MM.1S (cell line): ENCODE results near the gene RPL34.

ENCODE experiments used
- DNase-seq: peaks from one replicate; pipeline ENCODE4 v3.0.0-alpha.2; 2015
- H2AFZ ChIP-seq: fragments of 300-600 bp; sonication (generic); 2 replicates; pipeline ENCODE4 v1.6.0; 2016; ENCODE audit warnings: antibody characterized with exemption, low read length
- H3F3A ChIP-seq: fragments of 300-600 bp; sonication (generic); 2 replicates; pipeline ENCODE4 v1.6.1; 2016; ENCODE audit warnings: mild to moderate bottlenecking, antibody characterized with exemption, low read length, moderate library complexity, mixed read lengths; ENCODE audit not compliant: insufficient read depth
- H3K27ac ChIP-seq: fragments of 300-600 bp; sonication (generic); 2 replicates; pipeline ENCODE4 v1.5.1; 2016; ENCODE audit warnings: mild to moderate bottlenecking, low read length
- H3K27me3 ChIP-seq: fragments of 300-600 bp; sonication (generic); replicated peaks from 2 replicates; pipeline ENCODE4 v1.6.0; 2016; ENCODE audit warnings: low read length; ENCODE audit not compliant: insufficient read depth
- H3K36me3 ChIP-seq: fragments of 300-600 bp; sonication (generic); replicated peaks from 2 replicates; pipeline ENCODE4 v1.6.1; 2016; ENCODE audit warnings: mild to moderate bottlenecking, low read length, mixed read lengths; ENCODE audit not compliant: insufficient read depth
- H3K4me1 ChIP-seq: fragments of 300-600 bp; sonication (generic); 2 replicates; pipeline ENCODE4 v1.6.1; 2016; ENCODE audit warnings: low read length, mixed read lengths
- H3K4me2 ChIP-seq: fragments of 300-600 bp; sonication (generic); 2 replicates; pipeline ENCODE4 v1.6.0; 2016; ENCODE audit warnings: low read depth, low read length
- H3K4me3 ChIP-seq: fragments of 300-600 bp; sonication (generic); 2 replicates; pipeline ENCODE4 v1.5.1; 2016; ENCODE audit warnings: low read length, mixed read lengths
- H3K79me2 ChIP-seq: fragments of 300-600 bp; sonication (generic); 2 replicates; pipeline ENCODE4 v1.6.1; 2016; ENCODE audit warnings: mixed run types, low read length, mixed read lengths
- H3K9ac ChIP-seq: fragments of 300-600 bp; sonication (generic); 2 replicates; pipeline ENCODE4 v1.6.1; 2016; ENCODE audit warnings: low read length, mixed read lengths
- H3K9me2 ChIP-seq: fragments of 300-600 bp; sonication (generic); replicated peaks from 2 replicates; pipeline ENCODE4 v1.6.1; 2016; ENCODE audit warnings: mild to moderate bottlenecking, low read length, mixed read lengths; ENCODE audit not compliant: insufficient read depth
- H3K9me3 ChIP-seq: fragments of 300-600 bp; sonication (generic); replicated peaks from 2 replicates; pipeline ENCODE4 v1.6.1; 2016; ENCODE audit warnings: mild to moderate bottlenecking, low read length, mixed read lengths; ENCODE audit not compliant: insufficient read depth
- H4K20me1 ChIP-seq: fragments of 300-600 bp; sonication (generic); 2 replicates; pipeline ENCODE4 v1.6.1; 2016; ENCODE audit warnings: mild to moderate bottlenecking, low read length, moderate library complexity, mixed read lengths; ENCODE audit not compliant: insufficient read depth
- EZH2 ChIP-seq: fragments of 300-600 bp; sonication (generic); optimal IDR thresholded peaks from 2 replicates; pipeline ENCODE3; 2017; ENCODE audit warnings: low read depth, mild to moderate bottlenecking, antibody characterized with exemption, low read length, mixed read lengths
- EZH2phosphoT487 ChIP-seq: fragments of 300-600 bp; sonication (generic); IDR thresholded peaks from 2 replicates; pipeline ENCODE4 v1.6.1; 2018; ENCODE audit warnings: antibody characterized with exemption, low read length
- TF ChIP-seq, protein P1 (sequence below): fragments of 300-600 bp; sonication (generic); IDR thresholded peaks from 2 replicates; pipeline ENCODE4 v1.5.1; 2016; ENCODE audit warnings: antibody characterized with exemption, low read length, mixed read lengths

The RPL34 gene

DNA sequence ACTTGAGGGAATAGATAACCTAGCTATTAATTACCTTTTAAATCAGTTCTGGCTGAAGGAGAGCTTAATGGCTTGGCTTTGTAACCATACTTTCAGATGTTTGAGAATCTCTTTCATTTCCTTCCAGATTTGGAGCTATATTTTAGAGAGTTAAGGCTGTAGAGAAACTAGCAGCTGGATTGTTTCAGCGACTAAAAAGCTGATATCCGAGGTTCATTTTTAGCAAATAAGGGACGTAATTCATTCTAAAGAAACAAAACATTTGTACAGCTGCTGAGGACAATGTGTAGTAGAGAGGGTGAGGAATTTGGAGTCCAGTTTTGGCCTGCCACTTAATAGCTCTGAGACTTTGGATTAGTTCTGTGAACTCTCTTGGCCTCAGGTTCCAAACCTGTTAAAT is 42.3 kb downstream of the RPL34 start:
- Histone ChIP-seq H3K27ac (peak overlapping the region; percentile 42; the same call in 1 of the 2 replicates), H4K20me1 (no peaks in the 10 kb centered on the region), H3K27me3 (no peaks in the 10 kb centered on the region), H3K9me3 (no peaks in the 10 kb centered on the region), H2AFZ (no peak overlapping the region), H3K36me3 (peaks cover 3% of the 10 kb centered on the region; the same call in 1 of the 2 replicates), H3K4me1 (0 out of 2 replicates have a peak, but pooled peaks cover 10% of the 10 kb centered on the region), H3K9me2 (no peaks in the 10 kb centered on the region), H3K79me2 (peaks cover 22% of the 10 kb centered on the region), H3K9ac (no peak overlapping the region), H3K4me2 (0 out of 2 replicates have a peak overlapping the region, but pooled peaks have one; percentile 11), H3K4me3 (no peak overlapping the region), H3F3A (peaks cover 17% of the 10 kb centered on the region)
- no peak for TF ChIP-seq EZH2phosphoT487
- TF ChIP-seq EZH2 = no peak
- TF ChIP-seq, protein P1, sequence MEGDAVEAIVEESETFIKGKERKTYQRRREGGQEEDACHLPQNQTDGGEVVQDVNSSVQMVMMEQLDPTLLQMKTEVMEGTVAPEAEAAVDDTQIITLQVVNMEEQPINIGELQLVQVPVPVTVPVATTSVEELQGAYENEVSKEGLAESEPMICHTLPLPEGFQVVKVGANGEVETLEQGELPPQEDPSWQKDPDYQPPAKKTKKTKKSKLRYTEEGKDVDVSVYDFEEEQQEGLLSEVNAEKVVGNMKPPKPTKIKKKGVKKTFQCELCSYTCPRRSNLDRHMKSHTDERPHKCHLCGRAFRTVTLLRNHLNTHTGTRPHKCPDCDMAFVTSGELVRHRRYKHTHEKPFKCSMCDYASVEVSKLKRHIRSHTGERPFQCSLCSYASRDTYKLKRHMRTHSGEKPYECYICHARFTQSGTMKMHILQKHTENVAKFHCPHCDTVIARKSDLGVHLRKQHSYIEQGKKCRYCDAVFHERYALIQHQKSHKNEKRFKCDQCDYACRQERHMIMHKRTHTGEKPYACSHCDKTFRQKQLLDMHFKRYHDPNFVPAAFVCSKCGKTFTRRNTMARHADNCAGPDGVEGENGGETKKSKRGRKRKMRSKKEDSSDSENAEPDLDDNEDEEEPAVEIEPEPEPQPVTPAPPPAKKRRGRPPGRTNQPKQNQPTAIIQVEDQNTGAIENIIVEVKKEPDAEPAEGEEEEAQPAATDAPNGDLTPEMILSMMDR = no peak
- peak; percentile 15 for DNase-seq

DNA sequence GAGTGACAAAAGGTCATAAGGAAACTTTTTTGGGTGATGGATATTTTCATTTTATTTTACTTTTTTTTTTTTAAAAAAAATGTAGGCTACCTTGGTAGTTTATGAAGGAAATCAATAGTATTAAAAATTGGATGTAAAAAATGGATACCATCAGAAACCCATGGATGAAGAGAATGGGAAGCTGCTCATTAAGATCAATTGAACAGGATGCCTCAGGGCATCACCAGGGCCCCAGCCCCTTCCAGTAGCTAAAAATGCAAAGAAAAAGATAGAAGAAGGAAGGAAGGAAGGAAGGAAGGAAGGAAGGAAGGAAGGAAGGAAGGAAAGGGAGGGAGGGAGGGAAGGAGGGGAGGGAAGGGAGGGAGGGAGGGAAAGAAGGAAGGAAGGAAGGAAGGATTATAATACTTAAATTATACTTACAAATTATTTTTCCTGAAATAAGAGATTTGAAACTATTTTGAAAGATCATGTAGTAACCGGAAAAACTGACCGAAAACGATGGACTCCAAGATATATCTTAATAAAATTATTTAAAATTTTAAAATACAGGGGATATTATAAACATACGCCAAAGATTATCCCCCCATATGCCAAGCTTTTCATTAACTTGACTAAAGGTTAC is 54.1 kb downstream of the RPL34 start:
- no peak for TF ChIP-seq EZH2phosphoT487
- TF ChIP-seq, protein P1 = no peak
- no peak for TF ChIP-seq EZH2
- no peaks in the 10 kb centered on the region for H3K4me1 ChIP-seq
- no peaks in the 10 kb centered on the region for H3K9me2 ChIP-seq
- no peak overlapping the region for H3K27ac ChIP-seq
- no peak overlapping the region for H3K9ac ChIP-seq
- no peaks in the 10 kb centered on the region for H3K9me3 ChIP-seq
- no peak overlapping the region for H3K4me3 ChIP-seq
- no peaks in the 10 kb centered on the region for H3F3A ChIP-seq
- H3K36me3 ChIP-seq = no peaks in the 10 kb centered on the region
- H4K20me1 ChIP-seq = no peaks in the 10 kb centered on the region
- DNase-seq = no peak
- no peaks in the 10 kb centered on the region for H3K79me2 ChIP-seq
- H3K4me2 ChIP-seq = no peak overlapping the region
- no peak overlapping the region for H2AFZ ChIP-seq
- H3K27me3 ChIP-seq = no peaks in the 10 kb centered on the region
